WTC11 (cell line): Measurements from ENCODE around the gene SHKBP1. TPM values are rescaled to one million over a fixed set of nuclear protein-coding genes. Genes with fewer than 3 reads are reported as not detected.

ENCODE experiments used
- ATAC-seq: fragments of 200-7000 bp; cut with Tn5 transposase; 2 replicates; pipeline ENCODE4 v1.10.0; 2021; ENCODE audit warnings: mild to moderate bottlenecking, moderate library complexity
- CTCF ChIA-PET: fragments of 300-600 bp; sonication (Branson Sonifier 250); formaldehyde crosslinking; loops from one replicate; lab custom pipeline; 2021; ENCODE audit warnings: antibody characterized with exemption; lab: Charles Lee
- POLR2A ChIA-PET: fragments of 350-600 bp; sonication (Branson Sonifier 250); formaldehyde crosslinking; loops from one replicate; lab custom pipeline; 2021; ENCODE audit warnings: antibody characterized with exemption; lab: Charles Lee
- DNase-seq: peaks from one replicate; pipeline ENCODE4 v3.0.0; 2021; ENCODE audit warnings: low spot score
- H3K27ac Mint-ChIP-seq: 2 replicates; pipeline ENCODE4 v1.8.0; 2021; ENCODE audit warnings: mixed read lengths
- H3K27me3 Mint-ChIP-seq: 2 replicates; pipeline ENCODE4 v1.8.0; 2021; ENCODE audit warnings: low read depth, mild to moderate bottlenecking, moderate library complexity, mixed read lengths
- H3K36me3 Mint-ChIP-seq: 2 replicates; pipeline ENCODE4 v1.8.0; 2021; ENCODE audit warnings: mixed read lengths
- H3K4me1 Mint-ChIP-seq: 2 replicates; pipeline ENCODE4 v1.8.0; 2022; ENCODE audit warnings: mixed read lengths
- H3K4me3 Mint-ChIP-seq: 2 replicates; pipeline ENCODE4 v1.8.0; 2021; ENCODE audit warnings: mild to moderate bottlenecking, moderate library complexity, mixed read lengths
- H3K9me3 Mint-ChIP-seq: 2 replicates; pipeline ENCODE4 v1.8.0; 2021; ENCODE audit warnings: mixed read lengths
- ARID4B ChIP-seq: sonication (generic); formaldehyde crosslinking; IDR thresholded peaks from 2 replicates; pipeline ENCODE4 v1.8.0; 2023; ENCODE audit warnings: missing genetic modification reagents, mild to moderate bottlenecking, borderline replicate concordance
- CREB1 ChIP-seq: sonication (generic); formaldehyde crosslinking; IDR thresholded peaks from 2 replicates; pipeline ENCODE4 v1.8.0; 2023; ENCODE audit warnings: mild to moderate bottlenecking, missing genetic modification reagents
- E2F5 ChIP-seq: sonication (generic); formaldehyde crosslinking; IDR thresholded peaks from 2 replicates; pipeline ENCODE4 v1.8.1; 2022; ENCODE audit warnings: mild to moderate bottlenecking, moderate library complexity, missing genetic modification reagents
- NR3C1 ChIP-seq: sonication (generic); formaldehyde crosslinking; conservative IDR thresholded peaks from 2 replicates; pipeline ENCODE4 v1.8.1; 2023; ENCODE audit warnings: low read depth, mild to moderate bottlenecking, missing genetic modification reagents
- SP1 ChIP-seq: sonication (generic); formaldehyde crosslinking; conservative IDR thresholded peaks from 2 replicates; pipeline ENCODE4 v1.8.1; 2022; ENCODE audit warnings: missing genetic modification reagents
- USF2 ChIP-seq: sonication (generic); formaldehyde crosslinking; IDR thresholded peaks from 2 replicates; pipeline ENCODE4 v1.8.1; 2023; ENCODE audit warnings: mild to moderate bottlenecking, missing genetic modification reagents, moderate library complexity
- ZBTB43 ChIP-seq: sonication (generic); formaldehyde crosslinking; IDR thresholded peaks from 2 replicates; pipeline ENCODE4 v1.8.1; 2023; ENCODE audit warnings: mild to moderate bottlenecking, missing genetic modification reagents
- ZMAT4 ChIP-seq: fragments of 250-450 bp; sonication (Bioruptor Pico); IDR thresholded peaks from 2 replicates; pipeline ENCODE4 v1.9.0; 2021; ENCODE audit warnings: mild to moderate bottlenecking
- ZNF121 ChIP-seq: sonication (generic); formaldehyde crosslinking; IDR thresholded peaks from 2 replicates; pipeline ENCODE4 v1.8.0; 2023; ENCODE audit warnings: missing genetic modification reagents
- ZNF263 ChIP-seq: sonication (generic); formaldehyde crosslinking; IDR thresholded peaks from 2 replicates; pipeline ENCODE4 v1.8.1; 2022; ENCODE audit warnings: low read depth, mild to moderate bottlenecking, moderate library complexity, missing genetic modification reagents
- ZNF416 ChIP-seq: fragments of 250-450 bp; sonication (Bioruptor Pico); IDR thresholded peaks from 2 replicates; pipeline ENCODE4 v1.9.0; 2021; ENCODE audit warnings: mild to moderate bottlenecking, inconsistent platforms
- ZNF532 ChIP-seq: fragments of 250-450 bp; sonication (Bioruptor Pico); IDR thresholded peaks from 2 replicates; pipeline ENCODE4 v1.9.0; 2021; ENCODE audit warnings: mild to moderate bottlenecking, borderline replicate concordance
- total RNA-seq: library from RNA; stranded (reverse); gene quantifications from 3 replicates; pipeline ENCODE4 v1.2.3, GENCODE V29; 2021

Gene SHKBP1
- total RNA-seq, 1 experiment from 2014 or later, result 71.7 TPM

- TF ChIP-seq ARID4B (CRISPR knock-in tag), result no peak
These were observed 40.3 kb downstream of the SHKBP1 start (continued) for GRCh38 chr19:40616941-40617340.

- Mint-ChIP-seq H3K9me3 (no peaks in the 10 kb centered on the region), H3K4me1 (peaks cover 10% of the 10 kb centered on the region; the same call in 1 of the 2 replicates), H3K27ac (no peak overlapping the region), H3K4me3 (no peak overlapping the region), H3K27me3 (peaks cover 5% of the 10 kb centered on the region), H3K36me3 (peaks cover 34% of the 10 kb centered on the region)
- CTCF ChIA-PET, result no interaction called here
- DNase-seq (no peak), ATAC-seq (no peak)
- peak; percentile 49; the same call in 1 of the 2 replicates for TF ChIP-seq ZNF121
- TF ChIP-seq ZBTB43 (CRISPR knock-in tag), result no peak
- POLR2A ChIA-PET, result no interaction called here
These were observed 41.3 kb downstream of the SHKBP1 start for GRCh38 chr19:40617961-40618360.

- no peak for DNase-seq
- H3K27ac Mint-ChIP-seq, result no peak overlapping the region; the same call in 1 of the 2 replicates
- peaks cover 4% of the 10 kb centered on the region for H3K27me3 Mint-ChIP-seq
- CTCF ChIA-PET, result interaction anchor here (0.9 kb wide), 1 partner anchor 15 kb away, joined by 5 read pairs; no protein-coding TSS in a partner anchor
- POLR2A ChIA-PET, result no interaction called here
- no peaks in the 10 kb centered on the region for H3K9me3 Mint-ChIP-seq
- peaks cover 21% of the 10 kb centered on the region for H3K4me1 Mint-ChIP-seq
- no peak for ATAC-seq
- no peak overlapping the region for H3K4me3 Mint-ChIP-seq
- peaks cover 34% of the 10 kb centered on the region for H3K36me3 Mint-ChIP-seq
- no peak for TF ChIP-seq USF2
- no peak for TF ChIP-seq E2F5
- no peak for TF ChIP-seq ZNF532
- no peak for TF ChIP-seq CREB1 (CRISPR knock-in tag)
- TF ChIP-seq ZNF263, result no peak
- no peak for TF ChIP-seq SP1 (CRISPR knock-in tag)
- no peak for TF ChIP-seq ARID4B (CRISPR knock-in tag)
- TF ChIP-seq ZNF416 (CRISPR knock-in tag), result no peak
- no peak for TF ChIP-seq ZMAT4
- TF ChIP-seq NR3C1, result no peak
These were observed 42.9 kb downstream of the SHKBP1 start for GRCh38 chr19:40619333-40620160.
